Measurements from ENCODE around the gene CLIC2. TPM values are rescaled to one million over a fixed set of nuclear protein-coding genes. Genes with fewer than 3 reads are reported as not detected.

The CLIC2 gene
- polyA plus RNA-seq, 3 donors, result 1.3 to 3.4 (median 2.0) TPM

DNA sequence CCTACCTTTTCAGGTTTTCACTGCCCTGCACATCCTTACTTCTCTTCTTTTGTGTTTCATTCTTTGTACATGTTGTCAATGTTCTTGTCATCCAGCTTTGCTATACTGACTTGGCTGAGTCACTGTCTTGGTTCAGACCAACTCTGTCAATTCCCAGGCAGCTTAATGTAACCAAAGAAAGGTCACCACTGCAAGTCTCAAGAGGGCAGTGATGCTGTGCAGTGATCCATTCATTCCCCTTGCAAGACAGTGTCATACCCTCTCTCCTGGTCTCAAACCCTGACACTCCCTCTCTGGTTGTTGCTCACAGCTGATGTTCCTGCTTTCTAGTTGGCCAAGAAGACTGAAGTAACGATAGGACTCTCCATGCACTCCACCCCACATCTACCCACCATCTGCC lies 87.7 kb downstream of the CLIC2 start:
- H3K4me2 ChIP-seq (replicated peaks; ENCODE audit: extremely low read depth, low read length, poor library complexity, severe bottlenecking), result no peak overlapping the region
- H3K27me3 ChIP-seq (ENCODE audit: control insufficient read depth in 2 of 2, insufficient read depth in 2 of 2, low read length in 2 of 2), result no peaks in the 10 kb centered on the region
- H3K27ac Mint-ChIP-seq, result no peak overlapping the region
- no peak overlapping the region for H3K9ac ChIP-seq (ENCODE audit: insufficient read depth, low read length, poor library complexity, severe bottlenecking)
- H4K20me1 ChIP-seq (ENCODE audit: insufficient read depth, low read length), result no peaks in the 10 kb centered on the region
- H3K4me1 ChIP-seq (ENCODE audit: control insufficient read depth in 1 of 2, insufficient read depth in 2 of 2, low read length in 2 of 2), result peaks cover 13 to 20% of the 10 kb centered on the region in 2 donors
- no peaks in the 10 kb centered on the region for H3K36me3 ChIP-seq (replicated peaks in 1 of 2; ENCODE audit: control insufficient read depth in 1 of 2, insufficient read depth in 2 of 2, low read length in 2 of 2)
- H3K9me3 ChIP-seq (replicated peaks in 1 of 2; ENCODE audit: control insufficient read depth in 1 of 2, insufficient read depth in 1 of 2, low read length in 2 of 2), result no peaks in the 10 kb centered on the region
- H3K27ac ChIP-seq (ENCODE audit: low read depth in 1 of 2, low read length in 2 of 2), result no peak overlapping the region
- H3K36me3 Mint-ChIP-seq, result no peaks in the 10 kb centered on the region
- no peak for DNase-seq
- intact Hi-C loops (cut with micrococcal nuclease), result no loop called here
- WGBS (ENCODE audit: insufficient coverage), result no CpG with 5 or more reads among the region's 1 CpG
- no peak overlapping the region for H3K4me3 Mint-ChIP-seq
- no peaks in the 10 kb centered on the region for H3K79me2 ChIP-seq (ENCODE audit: insufficient read depth, low read length)
- H3K4me3 ChIP-seq (replicated peaks in 1 of 3; ENCODE audit: low read depth in 2 of 3, low read length in 3 of 3), result no peak overlapping the region
- H3K27me3 Mint-ChIP-seq (ENCODE audit: low read depth in 3 of 3), result no peaks in the 10 kb centered on the region
- H3K9me3 Mint-ChIP-seq, result peaks cover 0 to 2% (median 0%) of the 10 kb centered on the region in 7 donors
- H3K4me1 Mint-ChIP-seq, result peaks cover 17% of the 10 kb centered on the region
- H2AFZ ChIP-seq (ENCODE audit: insufficient read depth, low read depth, low read length, poor library complexity, severe bottlenecking), result no peak overlapping the region
- TF ChIP-seq, protein P1, sequence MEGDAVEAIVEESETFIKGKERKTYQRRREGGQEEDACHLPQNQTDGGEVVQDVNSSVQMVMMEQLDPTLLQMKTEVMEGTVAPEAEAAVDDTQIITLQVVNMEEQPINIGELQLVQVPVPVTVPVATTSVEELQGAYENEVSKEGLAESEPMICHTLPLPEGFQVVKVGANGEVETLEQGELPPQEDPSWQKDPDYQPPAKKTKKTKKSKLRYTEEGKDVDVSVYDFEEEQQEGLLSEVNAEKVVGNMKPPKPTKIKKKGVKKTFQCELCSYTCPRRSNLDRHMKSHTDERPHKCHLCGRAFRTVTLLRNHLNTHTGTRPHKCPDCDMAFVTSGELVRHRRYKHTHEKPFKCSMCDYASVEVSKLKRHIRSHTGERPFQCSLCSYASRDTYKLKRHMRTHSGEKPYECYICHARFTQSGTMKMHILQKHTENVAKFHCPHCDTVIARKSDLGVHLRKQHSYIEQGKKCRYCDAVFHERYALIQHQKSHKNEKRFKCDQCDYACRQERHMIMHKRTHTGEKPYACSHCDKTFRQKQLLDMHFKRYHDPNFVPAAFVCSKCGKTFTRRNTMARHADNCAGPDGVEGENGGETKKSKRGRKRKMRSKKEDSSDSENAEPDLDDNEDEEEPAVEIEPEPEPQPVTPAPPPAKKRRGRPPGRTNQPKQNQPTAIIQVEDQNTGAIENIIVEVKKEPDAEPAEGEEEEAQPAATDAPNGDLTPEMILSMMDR (IDR thresholded peaks at IDR 0.05), result no peak

DNA sequence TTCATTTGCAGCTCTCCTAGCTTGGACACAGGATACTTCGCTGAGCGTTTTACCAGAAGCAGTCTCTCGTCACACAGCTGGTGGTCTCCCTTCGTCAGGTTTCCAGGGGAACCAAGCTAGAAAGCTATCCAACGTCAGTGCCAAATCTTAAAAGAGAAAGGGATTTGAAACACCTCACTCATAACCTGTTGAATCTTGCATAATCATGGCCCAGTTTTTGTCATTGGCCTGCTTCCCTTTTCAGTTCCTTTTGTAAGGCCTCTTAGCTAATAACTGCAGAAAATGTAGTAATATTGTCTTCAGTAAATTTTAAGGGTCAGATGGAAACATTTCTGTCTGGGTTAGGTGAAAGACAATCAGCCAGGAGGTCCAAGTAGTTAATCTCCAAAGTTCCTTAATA lies 92.1 kb downstream of the CLIC2 start:
- Histone ChIP-seq H3K9me3 (replicated peaks in 1 of 2; ENCODE audit: control insufficient read depth in 1 of 2, insufficient read depth in 1 of 2, low read length in 2 of 2) (no peaks in the 10 kb centered on the region), H3K4me1 (ENCODE audit: control insufficient read depth in 1 of 2, insufficient read depth in 2 of 2, low read length in 2 of 2) (peaks cover 15 to 22% of the 10 kb centered on the region in 2 donors), H3K27ac (ENCODE audit: low read depth in 1 of 2, low read length in 2 of 2) (peak overlapping the region; percentile 28 to 76), H3K79me2 (ENCODE audit: insufficient read depth, low read length) (no peaks in the 10 kb centered on the region), H2AFZ (ENCODE audit: insufficient read depth, low read depth, low read length, poor library complexity, severe bottlenecking) (no peak overlapping the region), H3K4me2 (replicated peaks; ENCODE audit: extremely low read depth, low read length, poor library complexity, severe bottlenecking) (peak overlapping the region; percentile 27), H3K9ac (ENCODE audit: insufficient read depth, low read length, poor library complexity, severe bottlenecking) (no peak overlapping the region), H4K20me1 (ENCODE audit: insufficient read depth, low read length) (no peaks in the 10 kb centered on the region), H3K36me3 (replicated peaks in 1 of 2; ENCODE audit: control insufficient read depth in 1 of 2, insufficient read depth in 2 of 2, low read length in 2 of 2) (peaks cover 10 to 21% of the 10 kb centered on the region in 2 donors), H3K4me3 (replicated peaks in 1 of 3; ENCODE audit: low read depth in 2 of 3, low read length in 3 of 3) (peak overlapping the region in 1 of 3 experiments; percentile 35), H3K27me3 (ENCODE audit: control insufficient read depth in 2 of 2, insufficient read depth in 2 of 2, low read length in 2 of 2) (no peaks in the 10 kb centered on the region)
- 40% methylated on average over 4 of the region's 5 CpGs for WGBS (ENCODE audit: insufficient coverage)
- Mint-ChIP-seq H3K36me3 (peaks cover 19 to 20% of the 10 kb centered on the region in 2 donors), H3K4me3 (peak overlapping the region in 1 of 2 donors; percentile 59), H3K9me3 (peaks cover 0 to 2% (median 0%) of the 10 kb centered on the region in 7 donors), H3K27ac (peak overlapping the region; percentile 76 to 91 (median 85)), H3K4me1 (peaks cover 20% of the 10 kb centered on the region), H3K27me3 (ENCODE audit: low read depth in 3 of 3) (no peaks in the 10 kb centered on the region)
- intact Hi-C loops (cut with micrococcal nuclease), result no loop called here
- DNase-seq, result peak; percentile 47 to 74 (median 72)
- TF ChIP-seq, protein P1 (IDR thresholded peaks at IDR 0.05), result no peak

All from CD14-positive monocyte (primary cell).